Large intestine (tissue), 12 donors: ENCODE data around the gene ZDHHC11B. TPM values are rescaled to one million over a fixed set of nuclear protein-coding genes. Genes with fewer than 3 reads are reported as not detected.
A peak's percentile ranks its signal among the peaks of the same experiment; 100 is the strongest.
"Not testable (repeated sequence)": the region's sequence is repeated elsewhere in the genome, so short reads cannot be mapped to it uniquely, and the experiment has no call there.

ENCODE experiments used
- DNase-seq, 2 donors: peaks; one replicate each; pipeline versions ENCODE4 v3.0.0 to v3.0.0-alpha.2; 2013
- H3K27ac ChIP-seq: one replicate; pipeline ENCODE4 v1.5.1; 2013; ENCODE audit warnings: low read length
- H3K27me3 ChIP-seq: 2 replicates; pipeline ENCODE4 v1.6.1; 2013; ENCODE audit warnings: low read length; ENCODE audit not compliant: control insufficient read depth, insufficient read depth
- H3K36me3 ChIP-seq: 2 replicates; pipeline ENCODE4 v1.6.1; 2013; ENCODE audit warnings: low read length; ENCODE audit not compliant: control insufficient read depth, insufficient read depth
- H3K4me1 ChIP-seq: one replicate; pipeline ENCODE4 v1.6.1; 2013; ENCODE audit warnings: low read length; ENCODE audit not compliant: control insufficient read depth, insufficient read depth
- H3K4me3 ChIP-seq: one replicate; pipeline ENCODE4 v1.5.1; 2013; ENCODE audit warnings: low read length
- H3K9me3 ChIP-seq: one replicate; pipeline ENCODE4 v1.6.1; 2013; ENCODE audit warnings: mild to moderate bottlenecking, low read depth, low read length, moderate library complexity; ENCODE audit not compliant: control insufficient read depth
- WGBS: methylation state at CpG from one replicate; pipeline ENCODE4 v1.1.5; 2013; ENCODE audit warnings: low lambda C conversion rate; ENCODE audit not compliant: insufficient coverage; 5-methylcytosine and 5-hydroxymethylcytosine counted together
- long read RNA-seq, 11 donors: transcript quantifications; one replicate each; lab custom pipeline, GENCODE V29; 2026
- polyA plus RNA-seq: library from polyadenylated mRNA; unstranded; fragments of 120-200 nt; gene quantifications from one replicate; pipeline ENCODE4 v1.2.1, GENCODE V29; 2013

The ZDHHC11B gene
- 16.1 TPM for polyA plus RNA-seq
- long read RNA-seq, donor 1, result 0 reads
- long read RNA-seq, donor 2, partial matches to known transcripts, result 0 of 11 reads
- long read RNA-seq, donor 2, other reads (novel, unspliced or antisense), result 10 of 11 reads
- long read RNA-seq, donor 3, partial matches to known transcripts, result 11 of 11 reads
- long read RNA-seq, donor 3, other reads (novel, unspliced or antisense), result 0 of 11 reads
- long read RNA-seq, donor 4, result 0 reads
- long read RNA-seq, donor 5, result 0 reads
- long read RNA-seq, donor 6, result 0 reads
- long read RNA-seq, donor 7, result 0 reads
- long read RNA-seq, donor 8, partial matches to known transcripts, result 0 of 2 reads
- long read RNA-seq, donor 8, other reads (novel, unspliced or antisense), result 0 of 2 reads
- long read RNA-seq, donor 9, partial matches to known transcripts, result 5 of 5 reads
- long read RNA-seq, donor 9, other reads (novel, unspliced or antisense), result 0 of 5 reads
- long read RNA-seq, donor 10, partial matches to known transcripts, result 8 of 9 reads
- long read RNA-seq, donor 10, other reads (novel, unspliced or antisense), result 0 of 9 reads
- long read RNA-seq, donor 11, partial matches to known transcripts, result 0 of 1 reads
- long read RNA-seq, donor 11, other reads (novel, unspliced or antisense), result 0 of 1 reads

- peak; percentile 85 to 92 for DNase-seq
- H3K36me3 ChIP-seq, H3K4me1 ChIP-seq, H3K27me3 ChIP-seq: not testable (repeated sequence)
- Histone ChIP-seq H3K4me3 (peak within 1 kb of the TSS; percentile 56), H3K27ac (peak within 1 kb of the TSS; percentile 23), H3K9me3 (peaks cover 24% of the 10 kb centered on the region)
- no CpG with 5 or more reads among the region's 101 CpGs for WGBS
Measured at GRCh38 chr5:784428-785177, at the start of gene ZDHHC11B. Gene ZDHHC11B (minus strand): TSS chr5:784729. CDS start chr5:766919, 17,810 bp downstream.

GRCh38 chr5:834013-834412 is 49.5 kb upstream of the ZDHHC11B start:
- not testable (repeated sequence) for DNase-seq, H3K4me1 ChIP-seq, H3K9me3 ChIP-seq, H3K4me3 ChIP-seq, H3K36me3 ChIP-seq, H3K27ac ChIP-seq, H3K27me3 ChIP-seq
- WGBS, result no CpG with 5 or more reads among the region's 2 CpGs

GRCh38 chr5:828194-828593 is 43.7 kb upstream of the ZDHHC11B start:
- DNase-seq, H3K27me3 ChIP-seq, H3K9me3 ChIP-seq, H3K36me3 ChIP-seq, H3K4me3 ChIP-seq, H3K4me1 ChIP-seq, H3K27ac ChIP-seq: not testable (repeated sequence)
- no CpG with 5 or more reads among the region's 19 CpGs for WGBS

GRCh38 chr5:825544-825943 is 41.0 kb upstream of the ZDHHC11B start:
- not testable (repeated sequence) for DNase-seq, H3K4me1 ChIP-seq, H3K4me3 ChIP-seq, H3K9me3 ChIP-seq, H3K27me3 ChIP-seq, H3K36me3 ChIP-seq, H3K27ac ChIP-seq
- WGBS, result no CpG with 5 or more reads among the region's 1 CpG

GRCh38 chr5:821504-821903 is 37.0 kb upstream of the ZDHHC11B start:
- WGBS, result 92% methylated on average over 2 of the region's 8 CpGs
- H3K9me3 ChIP-seq, result no peaks in the 10 kb centered on the region
- DNase-seq, result no peak
- no peak overlapping the region for H3K27ac ChIP-seq
- no peaks in the 10 kb centered on the region for H3K27me3 ChIP-seq
- H3K4me1 ChIP-seq, result peaks cover 12% of the 10 kb centered on the region
- H3K4me3 ChIP-seq, result no peak overlapping the region
- H3K36me3 ChIP-seq, result peaks cover 9% of the 10 kb centered on the region

- DNase-seq, result peak; percentile 54 to 85
- Histone ChIP-seq H3K9me3 (peaks cover 3% of the 10 kb centered on the region), H3K4me3 (no peak overlapping the region), H3K27ac (peak overlapping the region; percentile 43), H3K27me3 (no peaks in the 10 kb centered on the region), H3K36me3 (peaks cover 10% of the 10 kb centered on the region), H3K4me1 (peaks cover 12% of the 10 kb centered on the region)
- no CpG with 5 or more reads among the region's 3 CpGs for whole genome bisulfite sequencing
Measured at GRCh38 chr5:820245-820644, 35.7 kb upstream of the ZDHHC11B start.

- no peak overlapping the region for H3K27ac ChIP-seq
- H3K4me3 ChIP-seq, result no peak overlapping the region
- H3K27me3 ChIP-seq, result no peaks in the 10 kb centered on the region
- H3K9me3 ChIP-seq, result peaks cover 3% of the 10 kb centered on the region
- 100% methylated on average over 1 of the region's 3 CpGs for WGBS
- H3K4me1 ChIP-seq, result peaks cover 12% of the 10 kb centered on the region
- H3K36me3 ChIP-seq, result peaks cover 10% of the 10 kb centered on the region
- no peak for DNase-seq
Measured at GRCh38 chr5:819078-819477, 34.5 kb upstream of the ZDHHC11B start.

- H3K27me3 ChIP-seq, result no peaks in the 10 kb centered on the region
- WGBS, result 96% methylated on average over 4 of the region's 15 CpGs
- DNase-seq, result no peak
- peaks cover 3% of the 10 kb centered on the region for H3K9me3 ChIP-seq
- peaks cover 7% of the 10 kb centered on the region for H3K36me3 ChIP-seq
- H3K4me3 ChIP-seq, result no peak overlapping the region
- H3K27ac ChIP-seq, result no peak overlapping the region
- peaks cover 12% of the 10 kb centered on the region for H3K4me1 ChIP-seq
Measured at GRCh38 chr5:816176-816575, 31.6 kb upstream of the ZDHHC11B start.

- DNase-seq, result no peak
- 80% methylated on average over 1 of the region's 3 CpGs for WGBS
Measured at GRCh38 chr5:815449-815848, 30.9 kb upstream of the ZDHHC11B start.

GRCh38 chr5:813575-813974 is 29.0 kb upstream of the ZDHHC11B start:
- not testable (repeated sequence) for H3K27ac ChIP-seq, H3K36me3 ChIP-seq, H3K4me3 ChIP-seq, H3K9me3 ChIP-seq, H3K4me1 ChIP-seq, DNase-seq, H3K27me3 ChIP-seq
- no CpG with 5 or more reads among the region's 5 CpGs for whole genome bisulfite sequencing

More at GRCh38 chr5:815449-815848, 30.9 kb upstream of the ZDHHC11B start:
- Histone ChIP-seq H3K27me3 (no peaks in the 10 kb centered on the region), H3K4me3 (no peak overlapping the region), H3K27ac (no peak overlapping the region), H3K4me1 (peaks cover 10% of the 10 kb centered on the region), H3K9me3 (peaks cover 3% of the 10 kb centered on the region), H3K36me3 (peaks cover 7% of the 10 kb centered on the region)
